ENCODE measurements around the gene UBE3B.

UBE3B gene

GRCh38 chr12:109475993-109476806 is 1.2 kb upstream of the UBE3B start:
- DNase-seq = no peak

DNA sequence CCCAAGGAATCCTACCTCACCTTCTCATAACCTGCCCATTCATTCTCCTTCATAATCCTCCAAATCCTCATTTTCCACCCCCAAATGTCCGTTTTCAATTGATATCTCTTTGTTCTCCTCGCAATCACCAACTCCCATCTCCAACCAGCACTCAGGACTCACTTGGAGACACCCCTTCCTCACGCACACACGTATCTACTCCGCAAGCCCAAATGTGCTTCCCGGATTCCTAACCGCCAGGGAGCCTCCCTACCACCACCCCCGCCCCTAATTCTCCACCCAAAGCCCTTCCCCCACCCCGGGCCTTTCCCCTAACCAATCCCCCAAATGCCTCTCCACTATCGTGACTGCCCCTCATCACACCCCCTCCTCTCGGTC is 638 bp upstream of the UBE3B start:
- no peak for DNase-seq

- DNase-seq = no peak
Measured at GRCh38 chr12:109477963-109478315, 505 bp downstream of the UBE3B start.

- no peak for DNase-seq
Measured at GRCh38 chr12:109479761-109480160, 2.3 kb downstream of the UBE3B start.

DNA sequence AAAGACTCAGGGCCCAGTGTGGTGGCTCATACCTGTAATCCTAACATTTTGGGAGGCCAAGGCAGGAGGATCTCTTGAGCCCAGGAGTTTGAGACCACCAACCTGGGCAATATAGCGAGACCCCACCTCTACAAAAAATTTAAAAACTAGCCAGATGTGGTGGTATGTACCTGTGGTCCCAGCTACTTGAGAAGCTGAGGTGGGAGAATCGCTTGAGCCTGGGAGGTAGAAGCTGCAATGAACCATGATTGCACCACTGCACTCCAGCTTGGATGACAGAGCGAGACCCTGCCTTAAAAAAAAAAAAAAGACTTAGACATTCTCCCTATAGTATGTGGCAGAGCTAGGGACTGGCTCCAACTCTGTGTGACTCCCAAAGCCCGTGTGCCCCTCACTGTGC is 2.9 kb downstream of the UBE3B start:
- DNase-seq = no peak

DNA sequence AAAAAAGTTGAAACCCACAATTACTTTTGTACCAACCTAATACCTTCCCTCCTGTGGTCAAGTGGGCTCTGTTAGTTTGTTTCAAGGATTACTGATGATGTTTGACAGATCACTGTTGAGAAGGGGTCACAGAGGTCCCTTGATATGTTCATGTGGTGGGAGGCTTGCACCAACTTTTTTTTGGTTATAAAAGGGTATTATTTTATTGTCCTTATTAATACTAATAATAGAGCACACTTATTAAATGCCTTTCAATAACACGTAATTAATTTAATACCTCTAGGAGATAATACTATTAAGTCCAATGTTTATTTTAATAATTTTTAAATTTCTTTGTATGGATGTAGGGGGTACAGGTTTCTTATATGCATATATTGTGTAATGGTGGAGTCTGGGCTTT is 4.4 kb downstream of the UBE3B start:
- DNase-seq = no peak

DNA sequence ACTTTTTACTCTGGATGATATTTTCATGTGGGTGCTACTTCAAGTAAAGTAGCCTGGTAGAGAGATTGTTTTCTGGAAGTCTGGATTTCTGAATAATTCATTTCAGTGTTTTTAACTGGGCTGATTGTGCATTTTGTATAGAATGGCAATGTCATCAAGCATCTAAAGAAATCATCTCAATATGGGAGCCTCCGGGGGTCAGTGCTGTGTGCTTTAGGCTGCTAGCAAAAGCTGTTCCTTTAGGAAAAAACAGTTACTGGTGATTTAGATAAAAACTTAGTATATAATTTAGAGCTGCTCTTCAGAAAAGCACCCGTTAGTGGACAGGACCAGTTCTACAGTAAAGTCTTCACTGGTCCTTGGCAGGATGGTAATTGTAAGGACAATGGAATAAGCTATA is 5.1 kb downstream of the UBE3B start:
- no peak for DNase-seq

GRCh38 chr12:109482894-109483293 is 5.5 kb downstream of the UBE3B start:
- no peak for DNase-seq

GRCh38 chr12:109483346-109483745 is 5.9 kb downstream of the UBE3B start:
- no peak for DNase-seq

DNA sequence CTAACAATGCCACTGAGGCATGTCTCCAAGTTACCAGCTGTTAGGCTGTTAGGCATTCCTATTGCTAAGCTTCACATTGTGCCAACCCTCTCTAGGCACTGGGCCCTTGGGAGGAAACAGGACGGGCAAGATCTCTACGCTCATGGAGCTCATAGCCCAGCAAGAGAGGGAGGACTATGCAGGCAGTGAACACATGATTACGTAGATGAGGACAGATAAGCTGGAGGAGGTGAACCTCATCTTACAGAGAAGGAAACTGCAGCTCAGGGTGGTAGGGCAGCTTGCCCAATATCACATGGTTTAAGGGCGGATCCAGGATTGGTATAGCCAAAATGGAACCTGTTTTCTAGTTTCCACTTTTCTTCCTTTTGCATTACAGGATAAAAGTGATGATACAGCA is 7.8 kb downstream of the UBE3B start:
- no peak for DNase-seq

GRCh38 chr12:109487181-109488050 is 10.0 kb downstream of the UBE3B start:
- DNase-seq = no peak

DNA sequence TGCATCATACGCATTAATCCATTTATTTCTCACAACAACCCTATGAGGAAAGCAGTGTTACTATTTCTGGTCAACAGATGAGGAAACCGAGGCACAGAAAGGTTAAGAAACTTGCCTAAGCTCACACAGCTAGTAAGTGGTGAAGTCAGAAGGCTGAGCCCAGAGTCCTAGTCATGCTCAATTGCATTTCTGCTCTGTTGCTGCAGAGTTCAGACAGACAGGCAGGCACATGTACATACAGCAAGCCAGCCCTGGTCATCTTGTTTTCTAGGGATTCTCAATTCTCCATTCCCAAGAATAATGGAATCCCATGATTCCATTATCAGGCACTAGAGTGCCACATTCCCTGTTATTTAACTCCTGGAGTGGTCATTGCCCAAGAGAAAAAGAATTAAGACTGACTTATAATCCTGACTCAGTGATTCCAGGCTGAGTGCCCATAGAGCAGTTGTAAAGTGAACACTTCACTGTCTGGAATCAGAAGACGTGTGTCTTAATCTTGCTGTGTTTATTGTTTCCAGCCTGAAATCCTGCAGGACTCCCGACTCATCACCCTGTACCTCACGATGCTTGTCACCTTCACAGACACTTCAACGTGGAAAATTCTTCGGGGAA is 10.7 kb downstream of the UBE3B start:
- no peak for DNase-seq

GRCh38 chr12:109489016-109489954 is 11.9 kb downstream of the UBE3B start:
- DNase-seq = no peak

DNA sequence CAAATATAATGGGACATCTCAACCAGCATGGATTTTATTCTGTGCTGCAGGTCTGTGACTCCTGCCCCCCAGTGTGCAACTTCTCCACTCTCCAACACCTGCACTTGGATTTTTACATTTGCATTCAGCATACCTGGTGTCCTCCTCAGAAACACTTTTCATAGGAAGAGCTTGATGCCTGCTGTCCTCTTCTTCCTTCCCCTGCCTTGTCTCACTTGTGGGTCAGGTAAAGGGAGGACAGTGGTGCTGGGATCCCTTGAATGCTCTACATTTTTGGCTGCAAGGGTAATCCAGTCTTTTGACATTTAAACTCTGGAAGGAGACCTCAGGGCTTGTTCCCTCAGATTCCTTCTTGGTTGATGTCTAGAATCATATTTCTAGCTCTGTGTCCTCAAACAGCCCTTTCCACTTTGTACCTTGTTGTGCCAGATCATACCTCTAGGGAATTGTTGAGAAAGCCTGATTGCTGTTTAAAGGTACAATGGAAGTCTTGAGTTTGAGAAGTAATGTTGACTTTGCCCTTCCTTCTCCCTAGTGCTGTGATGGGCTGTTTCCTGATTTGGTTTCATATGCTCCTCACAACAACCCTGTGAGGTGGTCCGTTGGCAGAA is 12.6 kb downstream of the UBE3B start:
- no peak for DNase-seq

- no peak for DNase-seq
Measured at GRCh38 chr12:109491671-109492070, 14.2 kb downstream of the UBE3B start.

DNA sequence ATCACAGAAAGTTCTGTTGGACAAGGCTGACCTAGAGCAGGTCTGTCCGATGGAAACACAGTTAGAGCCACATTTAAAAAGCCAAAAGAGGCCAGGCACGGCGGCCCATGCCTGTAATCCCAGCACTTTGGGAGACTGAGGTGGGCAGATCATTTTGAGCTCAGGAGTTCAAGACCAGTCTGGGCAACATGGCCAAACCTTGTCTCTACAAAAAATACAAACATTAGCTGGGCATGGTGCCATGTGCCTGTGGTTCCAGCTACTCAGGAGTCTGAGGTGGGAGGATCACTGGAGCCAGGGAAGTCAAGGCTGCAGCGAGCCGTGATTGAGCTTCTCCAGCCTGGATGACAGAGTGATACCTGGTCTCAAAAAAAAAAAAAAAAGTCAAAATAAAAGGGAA is 14.9 kb downstream of the UBE3B start:
- no peak for DNase-seq

- no peak for DNase-seq
Measured at GRCh38 chr12:109493090-109493489, 15.7 kb downstream of the UBE3B start.

DNA sequence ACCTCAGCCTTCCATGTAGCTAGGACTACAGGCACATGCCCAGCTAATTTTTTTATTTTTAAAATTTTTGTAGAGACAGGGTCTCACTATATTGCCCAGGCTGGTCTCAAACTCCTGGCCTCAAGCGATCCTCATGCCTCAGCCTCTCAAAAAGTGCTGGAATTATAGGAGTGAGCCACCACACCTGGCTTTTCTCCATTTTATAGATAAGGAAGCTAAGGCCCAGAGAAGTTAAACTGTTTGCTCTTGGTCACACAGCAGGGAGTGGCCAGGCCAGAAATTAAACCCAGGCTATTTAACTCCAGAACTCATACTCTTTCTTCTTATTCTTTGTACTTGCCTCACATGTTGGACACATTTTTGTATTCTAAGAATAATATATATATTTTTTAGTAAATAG is 16.5 kb downstream of the UBE3B start:
- DNase-seq = no peak

DNA sequence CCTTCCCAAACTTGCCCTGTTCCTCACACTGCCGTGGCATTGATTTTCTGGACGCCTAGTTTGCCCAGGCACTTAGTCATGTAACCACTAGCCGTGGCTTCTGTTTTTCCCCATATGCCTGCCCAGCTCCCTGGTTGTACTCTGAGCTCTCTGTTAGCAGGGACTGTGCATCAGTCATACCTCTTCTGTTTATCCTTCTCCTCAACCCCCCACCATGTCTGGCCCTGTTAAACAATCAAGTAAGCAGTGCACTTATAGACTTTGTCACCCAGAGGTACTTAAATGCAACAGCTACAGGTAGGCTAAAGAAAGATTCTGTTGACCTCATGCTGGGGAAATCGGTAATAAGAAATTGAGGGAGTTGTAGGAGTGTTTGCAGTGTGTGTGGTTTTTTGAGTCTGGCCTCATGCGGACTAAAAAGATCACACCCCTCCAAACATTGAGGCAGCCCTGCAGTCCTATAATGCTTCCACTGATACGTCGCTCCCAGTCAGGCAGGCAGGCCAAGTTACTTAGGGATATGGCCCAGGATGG is 17.0 kb downstream of the UBE3B start:
- no peak for DNase-seq

GRCh38 chr12:109495012-109495411 is 17.6 kb downstream of the UBE3B start:
- DNase-seq = no peak

DNA sequence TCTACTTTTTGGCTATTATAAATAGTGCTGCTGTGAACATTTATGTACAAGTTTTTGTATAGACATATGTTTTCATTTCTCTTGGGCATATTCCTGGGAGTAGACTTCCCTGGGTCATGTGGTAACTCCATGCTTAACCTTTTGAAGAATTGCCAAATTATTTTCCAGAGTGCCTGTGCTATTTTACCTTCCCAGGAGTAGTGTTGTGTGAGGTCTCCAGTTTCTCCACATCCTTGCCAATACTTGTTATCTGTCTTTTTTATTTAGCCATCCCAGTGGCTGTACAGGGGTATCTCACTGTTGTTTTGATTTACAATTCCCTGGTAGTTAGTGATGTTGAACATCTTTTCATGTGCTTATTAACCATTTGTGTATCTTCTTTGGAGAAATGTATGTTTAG is 18.9 kb downstream of the UBE3B start:
- no peak for DNase-seq

- DNase-seq = no peak
Measured at GRCh38 chr12:109497675-109498074, 20.2 kb downstream of the UBE3B start.
